Fibroblast of lung (primary cell): Measurements from ENCODE around the gene SETBP1. TPM values are rescaled to one million over a fixed set of nuclear protein-coding genes. Genes with fewer than 3 reads are reported as not detected.

Source experiments
- DNase-seq, 2 donors: peaks; one replicate each; pipeline versions ENCODE4 v3.0.0 to v3.0.0-alpha.2; 2010; ENCODE audit warnings: low read depth in 2 of 2
- H2AFZ ChIP-seq: 2 replicates; pipeline ENCODE4 v1.5.1; 2012; ENCODE audit warnings: low read length, control low read depth, inconsistent platforms
- H3K27ac ChIP-seq: 2 replicates; pipeline ENCODE4 v1.5.1; 2011; ENCODE audit warnings: low read length, control low read depth; ENCODE audit not compliant: insufficient read depth
- H3K27me3 ChIP-seq: 2 replicates; pipeline ENCODE4 v1.5.1; 2011; ENCODE audit warnings: mild to moderate bottlenecking, low read length; ENCODE audit not compliant: control insufficient read depth, insufficient read depth
- H3K36me3 ChIP-seq: 2 replicates; pipeline ENCODE4 v1.5.1; 2011; ENCODE audit warnings: low read length; ENCODE audit not compliant: control insufficient read depth, insufficient read depth
- H3K4me1 ChIP-seq: 2 replicates; pipeline ENCODE4 v1.5.1; 2011; ENCODE audit warnings: low read length; ENCODE audit not compliant: control insufficient read depth, insufficient read depth; ENCODE audit errors: extremely low read depth
- H3K4me2 ChIP-seq: 2 replicates; pipeline ENCODE4 v1.5.1; 2011; ENCODE audit warnings: low read length, control low read depth; ENCODE audit not compliant: insufficient read depth; ENCODE audit errors: extremely low read depth
- H3K4me3 ChIP-seq, 4 experiments: fragments of 200-600 bp in 1 of 4; sonication (generic) in 1 of 4; replicated peaks in 1 of 4; 2 replicates each; pipeline ENCODE4 v1.5.1; 2011 to 2016; ENCODE audit warnings: low read length in 4 of 4, low read depth in 3 of 4, mild to moderate bottlenecking in 3 of 4, control low read depth in 2 of 4, inconsistent platforms in 1 of 4, mixed read lengths in 1 of 4; ENCODE audit not compliant: insufficient read depth in 1 of 4; ENCODE audit errors: control extremely low read depth in 1 of 4
- H3K79me2 ChIP-seq: 2 replicates; pipeline ENCODE4 v1.5.1; 2012; ENCODE audit warnings: mild to moderate bottlenecking, low read length, inconsistent platforms; ENCODE audit not compliant: control insufficient read depth, insufficient read depth
- H3K9ac ChIP-seq: 2 replicates; pipeline ENCODE4 v1.5.1; 2011; ENCODE audit warnings: mild to moderate bottlenecking, low read length, control low read depth; ENCODE audit not compliant: insufficient read depth
- H3K9me3 ChIP-seq: 2 replicates; pipeline ENCODE4 v1.5.1; 2012; ENCODE audit warnings: low read depth, low read length; ENCODE audit not compliant: control insufficient read depth, insufficient read depth
- H4K20me1 ChIP-seq: 2 replicates; pipeline ENCODE4 v1.5.1; 2011; ENCODE audit warnings: low read length; ENCODE audit not compliant: control insufficient read depth, insufficient read depth; ENCODE audit errors: extremely low read depth
- EZH2 ChIP-seq: IDR thresholded peaks from 2 replicates; pipeline ENCODE4 v1.5.1; 2012; ENCODE audit warnings: low read length, control low read depth, mild to moderate bottlenecking; ENCODE audit errors: missing control alignments
- polyA plus RNA-seq, 2 donors: library from polyadenylated mRNA; depleted of rRNA in 1 of 2; stranded (reverse) in 1 of 2; unstranded in 1 of 2; fragments of >200 nt; gene quantifications; 2 replicates each; pipeline ENCODE4 v1.2.1, GENCODE V29; 2011 to 2012; ENCODE audit warnings: missing spikeins in 1 of 2
- total RNA-seq: library from RNA; depleted of rRNA; stranded (reverse); fragments of >200 nt; gene quantifications from 2 replicates; pipeline ENCODE4 v1.2.1, GENCODE V29; 2014
- TF ChIP-seq, protein P1 (sequence below), 2 donors: IDR thresholded peaks in 1 of 2; conservative IDR thresholded peaks in 1 of 2; 1 replicate in 1 of 2; 2 replicates in 1 of 2; pipeline ENCODE4 v1.5.1; 2011 to 2012; ENCODE audit warnings: low read length in 2 of 2, control low read depth in 1 of 2, inconsistent platforms in 1 of 2, low read depth in 1 of 2, mild to moderate bottlenecking in 1 of 2

SETBP1 gene
- total and polyA plus RNA-seq, 2 donors (not counting 1 experiment from before 2014, with no cell fraction given), result 4.5 to 5.4 TPM

DNA sequence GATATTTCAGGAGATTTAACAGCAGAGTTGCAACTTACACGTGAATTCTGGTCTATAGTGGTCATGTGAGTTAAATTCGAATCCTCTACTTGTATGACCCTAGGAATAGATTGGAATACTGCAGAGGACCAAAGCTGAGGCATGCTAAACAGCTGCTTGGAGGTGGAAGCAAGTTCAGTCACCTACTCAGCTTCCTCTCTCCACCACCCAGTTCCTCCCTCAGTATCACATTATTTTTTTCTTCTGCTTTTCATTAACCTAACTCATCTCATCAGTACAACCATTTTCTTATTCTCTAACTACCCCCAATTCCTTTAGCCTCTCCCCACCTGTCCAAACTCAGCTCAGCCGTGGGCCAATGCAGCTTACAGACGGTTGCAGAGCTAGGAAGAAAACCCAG, 385.5 kb downstream of the SETBP1 start:
- Histone ChIP-seq H3K27ac (no peak overlapping the region), H3K27me3 (no peaks in the 10 kb centered on the region), H3K9me3 (no peaks in the 10 kb centered on the region), H3K36me3 (no peaks in the 10 kb centered on the region), H3K79me2 (no peaks in the 10 kb centered on the region), H3K4me2 (no peak overlapping the region), H2AFZ (no peak overlapping the region), H3K4me3 (no peak overlapping the region), H3K4me1 (no peaks in the 10 kb centered on the region), H4K20me1 (no peaks in the 10 kb centered on the region), H3K9ac (no peak overlapping the region)
- TF ChIP-seq, protein P1, sequence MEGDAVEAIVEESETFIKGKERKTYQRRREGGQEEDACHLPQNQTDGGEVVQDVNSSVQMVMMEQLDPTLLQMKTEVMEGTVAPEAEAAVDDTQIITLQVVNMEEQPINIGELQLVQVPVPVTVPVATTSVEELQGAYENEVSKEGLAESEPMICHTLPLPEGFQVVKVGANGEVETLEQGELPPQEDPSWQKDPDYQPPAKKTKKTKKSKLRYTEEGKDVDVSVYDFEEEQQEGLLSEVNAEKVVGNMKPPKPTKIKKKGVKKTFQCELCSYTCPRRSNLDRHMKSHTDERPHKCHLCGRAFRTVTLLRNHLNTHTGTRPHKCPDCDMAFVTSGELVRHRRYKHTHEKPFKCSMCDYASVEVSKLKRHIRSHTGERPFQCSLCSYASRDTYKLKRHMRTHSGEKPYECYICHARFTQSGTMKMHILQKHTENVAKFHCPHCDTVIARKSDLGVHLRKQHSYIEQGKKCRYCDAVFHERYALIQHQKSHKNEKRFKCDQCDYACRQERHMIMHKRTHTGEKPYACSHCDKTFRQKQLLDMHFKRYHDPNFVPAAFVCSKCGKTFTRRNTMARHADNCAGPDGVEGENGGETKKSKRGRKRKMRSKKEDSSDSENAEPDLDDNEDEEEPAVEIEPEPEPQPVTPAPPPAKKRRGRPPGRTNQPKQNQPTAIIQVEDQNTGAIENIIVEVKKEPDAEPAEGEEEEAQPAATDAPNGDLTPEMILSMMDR (conservative IDR thresholded peaks at IDR 0.05 in 1 of 2, IDR thresholded peaks at IDR 0.05 in 1 of 2; ENCODE audit: low read depth in 1 of 2, low read length in 2 of 2), result no peak
- no peak for TF ChIP-seq EZH2
- no peak for DNase-seq

DNA sequence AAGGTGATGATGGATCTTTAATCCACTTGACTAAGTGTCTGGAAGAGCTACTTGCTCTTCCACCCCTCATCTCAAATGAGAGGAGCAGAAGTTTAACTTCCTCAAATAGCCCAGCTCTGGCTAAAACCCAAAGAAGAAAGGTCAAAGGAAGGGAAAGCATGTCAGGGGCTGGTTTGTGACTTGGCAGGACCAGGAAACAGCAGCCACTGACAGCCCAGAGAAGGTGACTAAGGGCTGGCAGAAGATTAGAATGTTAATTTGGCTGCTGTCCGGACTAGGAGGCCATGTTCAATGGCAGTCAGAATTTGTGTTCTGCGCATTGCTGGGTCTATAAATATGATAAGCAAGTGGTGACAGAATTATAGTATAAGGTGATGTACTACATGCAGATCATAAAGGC, 386.2 kb downstream of the SETBP1 start:
- Histone ChIP-seq H3K27me3 (no peaks in the 10 kb centered on the region), H3K4me3 (no peak overlapping the region), H3K9ac (no peak overlapping the region), H3K4me2 (no peak overlapping the region), H4K20me1 (no peaks in the 10 kb centered on the region), H3K79me2 (no peaks in the 10 kb centered on the region), H3K36me3 (no peaks in the 10 kb centered on the region), H3K27ac (no peak overlapping the region), H3K9me3 (no peaks in the 10 kb centered on the region), H2AFZ (no peak overlapping the region), H3K4me1 (no peaks in the 10 kb centered on the region)
- peak in 1 of 2 donors; percentile 6 for DNase-seq
- TF ChIP-seq EZH2, result no peak
- TF ChIP-seq, protein P1 (conservative IDR thresholded peaks at IDR 0.05 in 1 of 2, IDR thresholded peaks at IDR 0.05 in 1 of 2; ENCODE audit: low read depth in 1 of 2, low read length in 2 of 2), result no peak

DNA sequence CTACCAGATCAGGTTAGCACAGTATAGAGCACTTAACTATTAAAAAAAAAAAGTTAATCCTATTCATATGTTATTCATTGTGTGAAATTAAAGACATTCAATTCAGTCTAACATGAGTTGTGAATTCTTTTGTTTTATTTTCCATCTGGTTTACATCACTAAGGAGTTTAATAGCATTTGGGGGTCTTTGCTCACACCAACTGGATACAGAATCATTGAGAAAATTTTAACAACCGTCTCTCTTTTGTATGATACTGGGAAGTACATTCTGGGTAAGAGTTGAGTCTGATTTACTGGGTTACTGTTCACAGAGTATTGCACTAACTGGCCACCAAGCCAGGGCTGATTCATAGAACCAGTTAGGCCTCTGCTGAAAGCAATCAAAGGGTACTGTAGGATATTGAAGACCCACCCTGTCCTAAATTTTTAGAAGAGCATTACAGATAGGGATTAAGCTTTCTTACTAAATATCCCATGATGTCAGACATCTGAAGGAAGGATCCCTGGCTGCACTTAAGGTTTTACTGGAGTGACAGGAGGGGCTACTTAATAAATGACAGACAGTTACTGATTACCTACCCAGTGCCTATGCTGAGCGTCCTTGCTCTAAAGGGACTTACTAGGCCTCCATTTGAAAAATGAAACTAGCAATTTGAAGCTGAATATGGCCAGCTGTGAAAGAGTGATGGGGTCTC, 387.9 kb downstream of the SETBP1 start:
- no peak for DNase-seq
- H3K4me1 ChIP-seq, result no peaks in the 10 kb centered on the region
- H3K9me3 ChIP-seq, result no peaks in the 10 kb centered on the region

More for the DNA sequence above, 387.9 kb downstream of the SETBP1 start:
- Histone ChIP-seq H3K9ac (no peak overlapping the region), H3K4me3 (no peak overlapping the region), H3K27ac (no peak overlapping the region), H4K20me1 (no peaks in the 10 kb centered on the region), H3K79me2 (no peaks in the 10 kb centered on the region), H3K4me2 (no peak overlapping the region), H3K27me3 (no peaks in the 10 kb centered on the region), H2AFZ (no peak overlapping the region), H3K36me3 (no peaks in the 10 kb centered on the region)
- no peak for TF ChIP-seq EZH2
- TF ChIP-seq, protein P1 (conservative IDR thresholded peaks at IDR 0.05 in 1 of 2, IDR thresholded peaks at IDR 0.05 in 1 of 2; ENCODE audit: low read depth in 1 of 2, low read length in 2 of 2), result no peak
